ENCODE measurements around the gene TCEA2. TPM values are rescaled to one million over a fixed set of nuclear protein-coding genes. Genes with fewer than 3 reads are reported as not detected.

TCEA2 gene
- polyA plus RNA-seq, 1 donor from 2014 or later, result 87.7 TPM

- H3K9me2 ChIP-seq (ENCODE audit: insufficient read depth, low read length), result no peaks in the 10 kb centered on the region
- H3K36me3 ChIP-seq (ENCODE audit: insufficient read depth, low read length), result no peaks in the 10 kb centered on the region
- H3K27me3 ChIP-seq (ENCODE audit: insufficient read depth, low read depth, low read length), result peaks cover 12% of the 10 kb centered on the region
- no peak overlapping the region for H3K9ac ChIP-seq (ENCODE audit: low read length)
- H3K79me2 ChIP-seq (replicated peaks; ENCODE audit: insufficient read depth, low read length), result no peaks in the 10 kb centered on the region
- H3K4me3 ChIP-seq (ENCODE audit: low read length), result no peak overlapping the region
- H4K20me1 ChIP-seq (ENCODE audit: insufficient read depth), result no peaks in the 10 kb centered on the region
- H2AFZ ChIP-seq (ENCODE audit: low read depth, low read length), result no peak overlapping the region
- no peaks in the 10 kb centered on the region for H3F3A ChIP-seq (ENCODE audit: insufficient read depth, low read length, poor library complexity, severe bottlenecking)
- H3K27ac ChIP-seq (ENCODE audit: low read length), result no peak overlapping the region
- TF ChIP-seq EP300 (conservative IDR thresholded peaks at IDR 0.05; ENCODE audit: poor library complexity, severe bottlenecking) (no peak), TAF1 (IDR thresholded peaks at IDR 0.05; ENCODE audit: low read depth) (no peak), REST (IDR thresholded peaks at IDR 0.05; ENCODE audit: borderline replicate concordance) (no peak), POLR2AphosphoS5 (IDR thresholded peaks at IDR 0.05) (no peak), EZH2 (IDR thresholded peaks at IDR 0.05; ENCODE audit: borderline replicate concordance, insufficient read depth, low read length, poor library complexity, severe bottlenecking) (no peak), SMC3 (conservative IDR thresholded peaks at IDR 0.05; ENCODE audit: poor library complexity) (no peak), RAD21 (conservative IDR thresholded peaks at IDR 0.05) (no peak), CTCF (IDR thresholded peaks at IDR 0.05; ENCODE audit: poor library complexity, severe bottlenecking) (no peak), MXI1 (conservative IDR thresholded peaks at IDR 0.05; ENCODE audit: poor library complexity, severe bottlenecking) (no peak)
- H3K9me3 ChIP-seq (ENCODE audit: low read length), result no peaks in the 10 kb centered on the region
- no peak overlapping the region for H3K4me2 ChIP-seq (ENCODE audit: low read length)
Measured at GRCh38 chr20:64032706-64033624, 30.0 kb upstream of the TCEA2 start.

GRCh38 chr20:64033981-64034493 lies 29.0 kb upstream of the TCEA2 start:
- Histone ChIP-seq H3K4me2 (ENCODE audit: low read length) (no peak overlapping the region), H3K36me3 (ENCODE audit: insufficient read depth, low read length) (no peaks in the 10 kb centered on the region), H3K79me2 (replicated peaks; ENCODE audit: insufficient read depth, low read length) (no peaks in the 10 kb centered on the region)

More at GRCh38 chr20:64033981-64034493, 29.0 kb upstream of the TCEA2 start:
- H3K9me3 ChIP-seq (ENCODE audit: low read length), result no peaks in the 10 kb centered on the region
- H2AFZ ChIP-seq (ENCODE audit: low read depth, low read length), result no peak overlapping the region
- H3K27me3 ChIP-seq (ENCODE audit: insufficient read depth, low read depth, low read length), result peaks cover 23% of the 10 kb centered on the region
- no peaks in the 10 kb centered on the region for H3F3A ChIP-seq (ENCODE audit: insufficient read depth, low read length, poor library complexity, severe bottlenecking)
- H3K9me2 ChIP-seq (ENCODE audit: insufficient read depth, low read length), result no peaks in the 10 kb centered on the region
- no peak overlapping the region for H3K9ac ChIP-seq (ENCODE audit: low read length)
- no peak overlapping the region for H3K4me3 ChIP-seq (ENCODE audit: low read length)
- H4K20me1 ChIP-seq (ENCODE audit: insufficient read depth), result no peaks in the 10 kb centered on the region
- TF ChIP-seq TAF1 (IDR thresholded peaks at IDR 0.05; ENCODE audit: low read depth) (no peak), RAD21 (conservative IDR thresholded peaks at IDR 0.05) (no peak), CTCF (IDR thresholded peaks at IDR 0.05; ENCODE audit: poor library complexity, severe bottlenecking) (no peak), EZH2 (IDR thresholded peaks at IDR 0.05; ENCODE audit: borderline replicate concordance, insufficient read depth, low read length, poor library complexity, severe bottlenecking) (no peak), POLR2AphosphoS5 (IDR thresholded peaks at IDR 0.05) (no peak), MXI1 (conservative IDR thresholded peaks at IDR 0.05; ENCODE audit: poor library complexity, severe bottlenecking) (no peak), SMC3 (conservative IDR thresholded peaks at IDR 0.05; ENCODE audit: poor library complexity) (no peak), REST (IDR thresholded peaks at IDR 0.05; ENCODE audit: borderline replicate concordance) (no peak), EP300 (conservative IDR thresholded peaks at IDR 0.05; ENCODE audit: poor library complexity, severe bottlenecking) (no peak)
- no peak overlapping the region for H3K27ac ChIP-seq (ENCODE audit: low read length)
